K562 (cell line): ENCODE data around the gene LRRC9. TPM values are rescaled to one million over a fixed set of nuclear protein-coding genes. Genes with fewer than 3 reads are reported as not detected.

Experiments
- CEBPG ChIP-seq, 3 experiments: fragments of 200-800 bp in 1 of 3; sonication (Bioruptor generic) in 1 of 3; sonication (generic) in 1 of 3; formaldehyde crosslinking in 1 of 3; IDR thresholded peaks in 2 of 3; conservative IDR thresholded peaks in 1 of 3; 2 replicates each; pipeline versions ENCODE4 v1.6.1 to v1.8.0; 2016 to 2022; ENCODE audit warnings: missing compliant biosample characterization in 2 of 3, missing genetic modification characterization in 2 of 3, mild to moderate bottlenecking in 1 of 3, missing genetic modification reagents in 1 of 3
- CXXC5 ChIP-seq: fragments of 250-450 bp; sonication (Bioruptor Pico); IDR thresholded peaks from 2 replicates; pipeline ENCODE4 v1.8.0; 2022; ENCODE audit warnings: inconsistent platforms, mild to moderate bottlenecking, moderate library complexity
- HMG20B ChIP-seq: fragments of 250-450 bp; sonication (Bioruptor Pico); IDR thresholded peaks from 2 replicates; pipeline ENCODE4 v1.5.0; 2021; ENCODE audit warnings: mild to moderate bottlenecking
- HNRNPLL ChIP-seq: fragments of 200-400 bp; formaldehyde crosslinking; IDR thresholded peaks from 2 replicates; pipeline ENCODE4 v1.6.1; 2017; ENCODE audit warnings: low read length, low read depth, mild to moderate bottlenecking; ENCODE audit not compliant: poor library complexity, severe bottlenecking
- HOXB6 ChIP-seq: fragments of 250-450 bp; sonication (Bioruptor Pico); IDR thresholded peaks from 2 replicates; pipeline ENCODE4 v1.5.1; 2022; ENCODE audit warnings: mild to moderate bottlenecking, borderline replicate concordance
- MAFF ChIP-seq: IDR thresholded peaks from 2 replicates; pipeline ENCODE4 v1.6.1; 2012; ENCODE audit warnings: low read length, improper control_type of control experiment
- MAFG ChIP-seq: fragments of 450-650 bp; conservative IDR thresholded peaks from 2 replicates; pipeline ENCODE4 v1.6.1; 2016; ENCODE audit warnings: missing genetic modification characterization, missing compliant biosample characterization
- NCOA2 ChIP-seq, 2 experiments: fragments of 450-650 bp; IDR thresholded peaks; 2 replicates each; pipeline ENCODE4 v1.6.1; 2018; ENCODE audit warnings: mild to moderate bottlenecking in 2 of 2, moderate library complexity in 1 of 2; ENCODE audit not compliant: partially characterized antibody in 2 of 2
- PTTG1 ChIP-seq: fragments of 450-650 bp; IDR thresholded peaks from 2 replicates; pipeline ENCODE4 v1.6.1; 2016; ENCODE audit warnings: low read depth, mild to moderate bottlenecking, missing genetic modification characterization, missing compliant biosample characterization
- RFX7 ChIP-seq: fragments of 250-450 bp; sonication (Bioruptor Pico); IDR thresholded peaks from 2 replicates; pipeline ENCODE4 v1.5.1; 2021; ENCODE audit warnings: mild to moderate bottlenecking
- SIN3A ChIP-seq, 2 experiments: fragments of 150-350 bp in 1 of 2; IDR thresholded peaks; 2 replicates each; pipeline ENCODE4 v1.6.1; 2011 to 2016; ENCODE audit warnings: borderline replicate concordance in 2 of 2, low read depth in 2 of 2, low read length in 2 of 2, mild to moderate bottlenecking in 2 of 2, moderate library complexity in 2 of 2; ENCODE audit not compliant: control insufficient read depth in 1 of 2
- YBX1 ChIP-seq: fragments of 450-650 bp; IDR thresholded peaks from 2 replicates; pipeline ENCODE4 v1.7.1; 2016; ENCODE audit warnings: mild to moderate bottlenecking
- ZNF316 ChIP-seq: fragments of 450-650 bp; IDR thresholded peaks from 2 replicates; pipeline ENCODE4 v1.6.1; 2016
- polyA plus RNA-seq, 8 experiments: library from polyadenylated mRNA; depleted of rRNA in 4 of 8; stranded (reverse) in 5 of 8; unstranded in 3 of 8; fragments of >200 nt; fragmentation: Nextera tagmentation in 2 of 8; fragmentation: Illumina TruSeq in 1 of 8; extraction: Ambion mirVana in 2 of 8; extraction: Trizol in 1 of 8; gene quantifications; 2 replicates each; pipeline versions ENCODE4 v1.2.1 to v1.2.3, GENCODE V29; 2011 to 2014; ENCODE audit warnings: inconsistent platforms in 1 of 8, missing spikeins in 1 of 8
- total RNA-seq, 7 experiments: library from RNA; depleted of rRNA in 6 of 7; stranded (reverse); fragments of >200 nt in 6 of 7; fragmentation: Illumina TruSeq in 2 of 7; extraction: Trizol in 2 of 7; gene quantifications; 2 replicates each; pipeline versions ENCODE4 v1.2.1 to v1.2.3, GENCODE V29; 2011 to 2021; ENCODE audit warnings: low replicate concordance in 1 of 7
- TF ChIP-seq, protein P1 (sequence below): fragments of 200-800 bp; sonication (Bioruptor generic); IDR thresholded peaks from 2 replicates; pipeline ENCODE4 v1.6.1; 2017; ENCODE audit warnings: missing genetic modification characterization, missing compliant biosample characterization
- TF ChIP-seq, protein P2 (sequence below): fragments of 200-400 bp; formaldehyde crosslinking; IDR thresholded peaks from 2 replicates; pipeline ENCODE4 v1.6.1; 2017; ENCODE audit warnings: mild to moderate bottlenecking, low read depth, low read length, moderate library complexity
- TF ChIP-seq, protein P3 (sequence below), 2 experiments: fragments of 450-650 bp; IDR thresholded peaks; 2 replicates each; pipeline ENCODE4 v1.6.1; 2018; ENCODE audit warnings: mild to moderate bottlenecking in 2 of 2, low read depth in 1 of 2; ENCODE audit not compliant: partially characterized antibody in 2 of 2
- TF ChIP-seq, protein P4 (sequence below): IDR thresholded peaks from 2 replicates; pipeline ENCODE4 v1.6.1; 2011; ENCODE audit warnings: borderline replicate concordance, low read depth, mild to moderate bottlenecking, moderate library complexity, low read length; ENCODE audit not compliant: insufficient read depth, poor library complexity, severe bottlenecking

Gene LRRC9
- total and polyA plus RNA-seq, 9 of the 15 experiments (the other 6 are each of a cell fraction or from before 2014, with no cell fraction given): not detected

DNA sequence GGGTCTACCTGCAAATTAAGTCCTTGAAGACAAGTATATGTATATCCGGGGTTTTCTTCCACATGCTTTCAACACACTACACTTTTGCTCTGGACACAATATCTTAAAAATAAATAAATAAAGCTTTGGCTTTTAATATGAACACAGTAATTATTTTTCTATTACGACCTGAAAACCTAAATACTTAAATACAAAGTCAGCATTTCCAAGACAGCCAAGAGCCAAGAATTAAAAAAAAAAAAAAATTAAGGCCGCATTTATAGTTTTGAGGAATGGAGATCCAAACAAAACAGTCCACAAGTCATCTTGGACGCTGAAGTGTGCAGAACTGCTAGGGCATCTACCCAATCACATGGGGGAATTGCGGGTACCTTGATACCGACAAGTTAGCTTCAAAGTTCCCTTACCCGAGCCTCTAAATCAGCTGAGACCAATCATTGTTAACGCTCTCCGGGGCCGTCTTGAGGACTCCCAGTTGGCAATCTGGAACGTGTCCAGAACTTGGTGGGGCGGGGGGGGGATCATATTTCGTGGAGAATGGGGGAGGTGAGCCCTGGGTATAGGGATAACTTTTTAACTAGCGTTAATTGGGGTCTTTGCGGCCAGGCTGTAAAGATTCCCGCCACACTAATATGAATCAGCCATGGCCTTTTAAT lies 171.0 kb downstream of the LRRC9 start (continued):
- TF ChIP-seq, protein P1, sequence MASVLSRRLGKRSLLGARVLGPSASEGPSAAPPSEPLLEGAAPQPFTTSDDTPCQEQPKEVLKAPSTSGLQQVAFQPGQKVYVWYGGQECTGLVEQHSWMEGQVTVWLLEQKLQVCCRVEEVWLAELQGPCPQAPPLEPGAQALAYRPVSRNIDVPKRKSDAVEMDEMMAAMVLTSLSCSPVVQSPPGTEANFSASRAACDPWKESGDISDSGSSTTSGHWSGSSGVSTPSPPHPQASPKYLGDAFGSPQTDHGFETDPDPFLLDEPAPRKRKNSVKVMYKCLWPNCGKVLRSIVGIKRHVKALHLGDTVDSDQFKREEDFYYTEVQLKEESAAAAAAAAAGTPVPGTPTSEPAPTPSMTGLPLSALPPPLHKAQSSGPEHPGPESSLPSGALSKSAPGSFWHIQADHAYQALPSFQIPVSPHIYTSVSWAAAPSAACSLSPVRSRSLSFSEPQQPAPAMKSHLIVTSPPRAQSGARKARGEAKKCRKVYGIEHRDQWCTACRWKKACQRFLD (CRISPR knock-in tag): peak; percentile 49; the same call in 1 of the 2 replicates
- TF ChIP-seq MAFG (tag): peak; percentile 65
- TF ChIP-seq MAFF: peak; percentile 34; the same call in 1 of the 2 replicates
- TF ChIP-seq, protein P2, sequence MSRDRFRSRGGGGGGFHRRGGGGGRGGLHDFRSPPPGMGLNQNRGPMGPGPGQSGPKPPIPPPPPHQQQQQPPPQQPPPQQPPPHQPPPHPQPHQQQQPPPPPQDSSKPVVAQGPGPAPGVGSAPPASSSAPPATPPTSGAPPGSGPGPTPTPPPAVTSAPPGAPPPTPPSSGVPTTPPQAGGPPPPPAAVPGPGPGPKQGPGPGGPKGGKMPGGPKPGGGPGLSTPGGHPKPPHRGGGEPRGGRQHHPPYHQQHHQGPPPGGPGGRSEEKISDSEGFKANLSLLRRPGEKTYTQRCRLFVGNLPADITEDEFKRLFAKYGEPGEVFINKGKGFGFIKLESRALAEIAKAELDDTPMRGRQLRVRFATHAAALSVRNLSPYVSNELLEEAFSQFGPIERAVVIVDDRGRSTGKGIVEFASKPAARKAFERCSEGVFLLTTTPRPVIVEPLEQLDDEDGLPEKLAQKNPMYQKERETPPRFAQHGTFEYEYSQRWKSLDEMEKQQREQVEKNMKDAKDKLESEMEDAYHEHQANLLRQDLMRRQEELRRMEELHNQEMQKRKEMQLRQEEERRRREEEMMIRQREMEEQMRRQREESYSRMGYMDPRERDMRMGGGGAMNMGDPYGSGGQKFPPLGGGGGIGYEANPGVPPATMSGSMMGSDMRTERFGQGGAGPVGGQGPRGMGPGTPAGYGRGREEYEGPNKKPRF: no peak
- TF ChIP-seq RFX7 (CRISPR knock-in tag): no peak
- TF ChIP-seq NCOA2 (IDR thresholded peaks at IDR 0.05; ENCODE audit: partially characterized antibody in 2 of 2): no peak
- TF ChIP-seq HMG20B: no peak
- TF ChIP-seq PTTG1 (tag): no peak
- TF ChIP-seq HNRNPLL: no peak
- TF ChIP-seq, protein P3, sequence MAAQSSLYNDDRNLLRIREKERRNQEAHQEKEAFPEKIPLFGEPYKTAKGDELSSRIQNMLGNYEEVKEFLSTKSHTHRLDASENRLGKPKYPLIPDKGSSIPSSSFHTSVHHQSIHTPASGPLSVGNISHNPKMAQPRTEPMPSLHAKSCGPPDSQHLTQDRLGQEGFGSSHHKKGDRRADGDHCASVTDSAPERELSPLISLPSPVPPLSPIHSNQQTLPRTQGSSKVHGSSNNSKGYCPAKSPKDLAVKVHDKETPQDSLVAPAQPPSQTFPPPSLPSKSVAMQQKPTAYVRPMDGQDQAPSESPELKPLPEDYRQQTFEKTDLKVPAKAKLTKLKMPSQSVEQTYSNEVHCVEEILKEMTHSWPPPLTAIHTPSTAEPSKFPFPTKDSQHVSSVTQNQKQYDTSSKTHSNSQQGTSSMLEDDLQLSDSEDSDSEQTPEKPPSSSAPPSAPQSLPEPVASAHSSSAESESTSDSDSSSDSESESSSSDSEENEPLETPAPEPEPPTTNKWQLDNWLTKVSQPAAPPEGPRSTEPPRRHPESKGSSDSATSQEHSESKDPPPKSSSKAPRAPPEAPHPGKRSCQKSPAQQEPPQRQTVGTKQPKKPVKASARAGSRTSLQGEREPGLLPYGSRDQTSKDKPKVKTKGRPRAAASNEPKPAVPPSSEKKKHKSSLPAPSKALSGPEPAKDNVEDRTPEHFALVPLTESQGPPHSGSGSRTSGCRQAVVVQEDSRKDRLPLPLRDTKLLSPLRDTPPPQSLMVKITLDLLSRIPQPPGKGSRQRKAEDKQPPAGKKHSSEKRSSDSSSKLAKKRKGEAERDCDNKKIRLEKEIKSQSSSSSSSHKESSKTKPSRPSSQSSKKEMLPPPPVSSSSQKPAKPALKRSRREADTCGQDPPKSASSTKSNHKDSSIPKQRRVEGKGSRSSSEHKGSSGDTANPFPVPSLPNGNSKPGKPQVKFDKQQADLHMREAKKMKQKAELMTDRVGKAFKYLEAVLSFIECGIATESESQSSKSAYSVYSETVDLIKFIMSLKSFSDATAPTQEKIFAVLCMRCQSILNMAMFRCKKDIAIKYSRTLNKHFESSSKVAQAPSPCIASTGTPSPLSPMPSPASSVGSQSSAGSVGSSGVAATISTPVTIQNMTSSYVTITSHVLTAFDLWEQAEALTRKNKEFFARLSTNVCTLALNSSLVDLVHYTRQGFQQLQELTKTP (IDR thresholded peaks at IDR 0.05; ENCODE audit: low read depth in 1 of 2, partially characterized antibody in 2 of 2): no peak
- peak; percentile 93 for TF ChIP-seq ZNF316
- TF ChIP-seq SIN3A (IDR thresholded peaks at IDR 0.05; ENCODE audit: borderline replicate concordance in 2 of 2, control insufficient read depth in 1 of 2, low read depth in 2 of 2, low read length in 2 of 2): no peak
- no peak for TF ChIP-seq CEBPG (CRISPR knock-in tag; IDR thresholded peaks at IDR 0.05)
- no peak for TF ChIP-seq CEBPG (tag; conservative IDR thresholded peaks at IDR 0.05 in 1 of 2, IDR thresholded peaks at IDR 0.05 in 1 of 2)
- TF ChIP-seq HOXB6 (CRISPR knock-in tag): no peak
- TF ChIP-seq CXXC5 (CRISPR knock-in tag): no peak
- TF ChIP-seq, protein P4, sequence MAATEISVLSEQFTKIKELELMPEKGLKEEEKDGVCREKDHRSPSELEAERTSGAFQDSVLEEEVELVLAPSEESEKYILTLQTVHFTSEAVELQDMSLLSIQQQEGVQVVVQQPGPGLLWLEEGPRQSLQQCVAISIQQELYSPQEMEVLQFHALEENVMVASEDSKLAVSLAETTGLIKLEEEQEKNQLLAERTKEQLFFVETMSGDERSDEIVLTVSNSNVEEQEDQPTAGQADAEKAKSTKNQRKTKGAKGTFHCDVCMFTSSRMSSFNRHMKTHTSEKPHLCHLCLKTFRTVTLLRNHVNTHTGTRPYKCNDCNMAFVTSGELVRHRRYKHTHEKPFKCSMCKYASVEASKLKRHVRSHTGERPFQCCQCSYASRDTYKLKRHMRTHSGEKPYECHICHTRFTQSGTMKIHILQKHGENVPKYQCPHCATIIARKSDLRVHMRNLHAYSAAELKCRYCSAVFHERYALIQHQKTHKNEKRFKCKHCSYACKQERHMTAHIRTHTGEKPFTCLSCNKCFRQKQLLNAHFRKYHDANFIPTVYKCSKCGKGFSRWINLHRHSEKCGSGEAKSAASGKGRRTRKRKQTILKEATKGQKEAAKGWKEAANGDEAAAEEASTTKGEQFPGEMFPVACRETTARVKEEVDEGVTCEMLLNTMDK: no peak
- no peak for TF ChIP-seq YBX1
